ENCODE results near the gene DGKB. TPM values are rescaled to one million over a fixed set of nuclear protein-coding genes. Genes with fewer than 3 reads are reported as not detected.

Gene DGKB
- polyA plus RNA-seq, 1 donor (not counting 4 experiments of a cell fraction or from before 2014, with no cell fraction given), result 0.01 TPM

- Histone ChIP-seq H2AFZ (ENCODE audit: control insufficient read depth, low read length) (no peak overlapping the region), H3K27me3 (ENCODE audit: control insufficient read depth, extremely low read depth, insufficient read depth, low read length) (no peaks in the 10 kb centered on the region), H3K27ac (ENCODE audit: control insufficient read depth, insufficient read depth, low read length) (no peak overlapping the region), H3K9ac (ENCODE audit: control insufficient read depth, extremely low read depth, insufficient read depth, low read length) (no peak overlapping the region), H3K4me2 (ENCODE audit: control insufficient read depth, extremely low read depth, insufficient read depth, low read depth, low read length) (no peak overlapping the region), H3K9me1 (ENCODE audit: control insufficient read depth, extremely low read depth, insufficient read depth, low read length) (no peaks in the 10 kb centered on the region), H3K4me1 (ENCODE audit: control insufficient read depth, extremely low read depth, insufficient read depth, low read length) (no peaks in the 10 kb centered on the region), H4K20me1 (ENCODE audit: control insufficient read depth, extremely low read depth, insufficient read depth, low read length) (no peaks in the 10 kb centered on the region), H3K9me3 (ENCODE audit: control insufficient read depth, low read depth, low read length) (no peaks in the 10 kb centered on the region), H3K4me3 (ENCODE audit: control insufficient read depth in 2 of 3, extremely low read depth in 1 of 3, insufficient read depth in 2 of 3, low read depth in 1 of 3, low read length in 3 of 3) (no peak overlapping the region), H3K79me2 (ENCODE audit: control insufficient read depth, insufficient read depth, low read length) (no peaks in the 10 kb centered on the region), H3K36me3 (ENCODE audit: control insufficient read depth in 2 of 2, extremely low read depth in 1 of 2, insufficient read depth in 2 of 2, low read length in 2 of 2) (no peaks in the 10 kb centered on the region)
- FAIRE-seq (no peak), DNase-seq (ENCODE audit: low read depth, low spot score) (no peak)
- dilution Hi-C loops (cut with MboI; ENCODE audit: extremely low pct_ligation_motif_present, low sequenced_read_pairs), result no loop called here
- TF ChIP-seq EZH2 (IDR thresholded peaks at IDR 0.05; ENCODE audit: low read length) (no peak), CTCF (optimal IDR thresholded peaks at IDR 0.05 in 1 of 3, IDR thresholded peaks at IDR 0.05 in 1 of 3, conservative IDR thresholded peaks at IDR 0.05 in 1 of 3; ENCODE audit: extremely low read depth in 1 of 3, insufficient read depth in 2 of 3, low read length in 3 of 3) (no peak)
Measured at GRCh38 chr7:14420768-14421167, 481.8 kb downstream of the DGKB start.

GRCh38 chr7:14419531-14419930 is 483.0 kb downstream of the DGKB start:
- Histone ChIP-seq H2AFZ (ENCODE audit: control insufficient read depth, low read length) (no peak overlapping the region), H3K36me3 (ENCODE audit: control insufficient read depth in 2 of 2, extremely low read depth in 1 of 2, insufficient read depth in 2 of 2, low read length in 2 of 2) (no peaks in the 10 kb centered on the region), H3K27me3 (ENCODE audit: control insufficient read depth, extremely low read depth, insufficient read depth, low read length) (no peaks in the 10 kb centered on the region), H3K4me3 (ENCODE audit: control insufficient read depth in 2 of 3, extremely low read depth in 1 of 3, insufficient read depth in 2 of 3, low read depth in 1 of 3, low read length in 3 of 3) (no peak overlapping the region), H3K4me1 (ENCODE audit: control insufficient read depth, extremely low read depth, insufficient read depth, low read length) (no peaks in the 10 kb centered on the region), H3K4me2 (ENCODE audit: control insufficient read depth, extremely low read depth, insufficient read depth, low read depth, low read length) (no peak overlapping the region), H3K27ac (ENCODE audit: control insufficient read depth, insufficient read depth, low read length) (no peak overlapping the region), H4K20me1 (ENCODE audit: control insufficient read depth, extremely low read depth, insufficient read depth, low read length) (no peaks in the 10 kb centered on the region), H3K9me3 (ENCODE audit: control insufficient read depth, low read depth, low read length) (no peaks in the 10 kb centered on the region), H3K9me1 (ENCODE audit: control insufficient read depth, extremely low read depth, insufficient read depth, low read length) (no peaks in the 10 kb centered on the region), H3K79me2 (ENCODE audit: control insufficient read depth, insufficient read depth, low read length) (no peaks in the 10 kb centered on the region), H3K9ac (ENCODE audit: control insufficient read depth, extremely low read depth, insufficient read depth, low read length) (no peak overlapping the region)
- FAIRE-seq (no peak), DNase-seq (ENCODE audit: low read depth, low spot score) (no peak)
- TF ChIP-seq CTCF (optimal IDR thresholded peaks at IDR 0.05 in 1 of 3, IDR thresholded peaks at IDR 0.05 in 1 of 3, conservative IDR thresholded peaks at IDR 0.05 in 1 of 3; ENCODE audit: extremely low read depth in 1 of 3, insufficient read depth in 2 of 3, low read length in 3 of 3), result no peak
- TF ChIP-seq EZH2 (IDR thresholded peaks at IDR 0.05; ENCODE audit: low read length), result no peak
- dilution Hi-C loops (cut with MboI; ENCODE audit: extremely low pct_ligation_motif_present, low sequenced_read_pairs), result no loop called here

All from keratinocyte (primary cell).